K562 (cell line): ENCODE data around the gene NUP153. TPM values are rescaled to one million over a fixed set of nuclear protein-coding genes. Genes with fewer than 3 reads are reported as not detected.
A peak's percentile ranks its signal among the peaks of the same experiment; 100 is the strongest.

Experiments used
- ATAC-seq: fragments of 200-7000 bp; cut with Tn5 transposase; 3 replicates; pipeline ENCODE4 v1.9.1; 2020; ENCODE audit warnings: moderate library complexity
- BruUV-seq: library from RNA; stranded (reverse); fragments of 400-500 nt; replicated peaks from 2 replicates; lab custom pipeline; 2021; lab: Mats Ljungman, UMichigan
- CTCF ChIA-PET: fragments of 300-600 bp; formaldehyde crosslinking; extraction: SDS; loops from one replicate; lab custom pipeline; 2021; ENCODE audit warnings: low intra/inter-chr PET ratio; lab: Yijun Ruan, JAX
- POLR2A ChIA-PET: fragments of 300-600, 350-650 bp; sonication (Branson Sonifier 250); formaldehyde crosslinking; extraction: SDS; loops from one replicate; lab custom pipeline; 2021; ENCODE audit warnings: antibody characterized with exemption, inconsistent platforms; lab: Yijun Ruan, JAX
- DNase-seq, 4 experiments: peaks; one replicate each; pipeline versions ENCODE4 v3.0.0 to v3.0.0-alpha.2; 2011 to 2018; ENCODE audit warnings: low spot score in 3 of 4, mixed read lengths in 3 of 4; ENCODE audit errors: extremely low read depth in 1 of 4
- FAIRE-seq: peaks from 2 replicates; lab custom pipeline; 2011; peaks lifted over from hg19 to GRCh38; lab: Jason Lieb, UNC
- H2AFZ ChIP-seq: 2 replicates; pipeline ENCODE4 v1.6.0; 2011; ENCODE audit warnings: low read depth, low read length, control low read depth, inconsistent platforms
- H3K27ac ChIP-seq: fragments of 200-600 bp; 3 replicates; pipeline ENCODE4 v1.8.0; 2011; ENCODE audit warnings: low read depth, mild to moderate bottlenecking, control low read depth, inconsistent platforms, low read length, moderate library complexity, mixed read lengths; ENCODE audit errors: extremely low read depth
- H3K27me3 ChIP-seq, 2 experiments: fragments of 300-600 bp in 1 of 2; 2 replicates in 1 of 2; 3 replicates in 1 of 2; pipeline versions ENCODE4 v1.6.0 to v1.8.0; 2011; ENCODE audit warnings: inconsistent platforms in 2 of 2, low read length in 2 of 2, mild to moderate bottlenecking in 1 of 2, mixed read lengths in 1 of 2, moderate library complexity in 1 of 2; ENCODE audit not compliant: control insufficient read depth in 2 of 2, insufficient read depth in 2 of 2
- H3K36me3 ChIP-seq: fragments of 300-600 bp; 3 replicates; pipeline ENCODE4 v1.8.0; 2011; ENCODE audit warnings: mild to moderate bottlenecking, low read length, inconsistent platforms; ENCODE audit not compliant: control insufficient read depth, insufficient read depth
- H3K4me1 ChIP-seq, 2 experiments: fragments of 200-600 bp in 1 of 2; replicated peaks in 1 of 2; 2 replicates in 1 of 2; 3 replicates in 1 of 2; pipeline versions ENCODE4 v1.5.1 to v1.8.0; 2011; ENCODE audit warnings: inconsistent platforms in 2 of 2, low read length in 2 of 2, mild to moderate bottlenecking in 1 of 2, mixed read lengths in 1 of 2, moderate library complexity in 1 of 2; ENCODE audit not compliant: control insufficient read depth in 2 of 2, insufficient read depth in 2 of 2
- H3K4me2 ChIP-seq: 2 replicates; pipeline ENCODE4 v1.6.1; 2011; ENCODE audit warnings: low read length, control low read depth, inconsistent platforms, mixed read lengths; ENCODE audit not compliant: insufficient read depth
- H3K4me3 ChIP-seq: fragments of 200-600 bp; sonication (generic), shearing (Covaris generic); 2 replicates; pipeline ENCODE4 v1.5.1; 2016; ENCODE audit warnings: control low read depth, inconsistent platforms
- H3K79me2 ChIP-seq: fragments of 200-600 bp; 3 replicates; pipeline ENCODE4 v1.8.0; 2011; ENCODE audit warnings: low read length, inconsistent platforms; ENCODE audit not compliant: control insufficient read depth, insufficient read depth
- H3K9ac ChIP-seq, 2 experiments: 2 replicates each; pipeline versions ENCODE4 v1.6.0 to v1.6.1; 2011; ENCODE audit warnings: low read depth in 2 of 2, low read length in 2 of 2, control low read depth in 1 of 2, inconsistent platforms in 1 of 2, mild to moderate bottlenecking in 1 of 2, mixed read lengths in 1 of 2; ENCODE audit not compliant: insufficient read depth in 1 of 2
- H3K9me1 ChIP-seq: one replicate; pipeline ENCODE4 v1.6.0; 2011; ENCODE audit warnings: inconsistent platforms, mild to moderate bottlenecking, low read length, moderate library complexity; ENCODE audit not compliant: control insufficient read depth, insufficient read depth
- H3K9me3 ChIP-seq: replicated peaks from 2 replicates; pipeline ENCODE4 v1.5.1; 2011; ENCODE audit warnings: low read depth, low read length, inconsistent platforms; ENCODE audit not compliant: control insufficient read depth, insufficient read depth
- H4K20me1 ChIP-seq: replicated peaks from 2 replicates; pipeline ENCODE4 v1.6.1; 2011; ENCODE audit warnings: low read length, inconsistent platforms, mixed read lengths; ENCODE audit not compliant: control insufficient read depth, insufficient read depth
- BRD4 ChIP-seq: fragments of 200-600 bp; sonication (generic); IDR thresholded peaks from 2 replicates; pipeline ENCODE4 v1.6.1; 2017; ENCODE audit warnings: inconsistent platforms
- CBFA2T3 ChIP-seq: fragments of 450-650 bp; IDR thresholded peaks from 2 replicates; pipeline ENCODE4 v1.6.1; 2017
- ELF4 ChIP-seq: fragments of 450-650 bp; formaldehyde crosslinking; IDR thresholded peaks from 2 replicates; pipeline ENCODE4 v1.4.0; 2022; ENCODE audit warnings: missing genetic modification characterization
- HDGF ChIP-seq: fragments of 450-650 bp; IDR thresholded peaks from 2 replicates; pipeline ENCODE4 v1.6.1; 2016
- ILF3 ChIP-seq: fragments of 450-650 bp; IDR thresholded peaks from 2 replicates; pipeline ENCODE4 v1.6.1; 2018; ENCODE audit warnings: antibody characterized with exemption, mild to moderate bottlenecking, moderate library complexity, borderline replicate concordance
- MXI1 ChIP-seq: IDR thresholded peaks from 2 replicates; pipeline ENCODE4 v1.6.1; 2011; ENCODE audit warnings: low read depth, mild to moderate bottlenecking, improper control_type of control experiment, low read length
- NR3C1 ChIP-seq: sonication (generic); formaldehyde crosslinking; IDR thresholded peaks from 2 replicates; pipeline ENCODE4 v1.8.1; 2022; ENCODE audit warnings: missing genetic modification reagents
- PHB2 ChIP-seq: fragments of 450-650 bp; IDR thresholded peaks from 2 replicates; pipeline ENCODE4 v1.6.1; 2017; ENCODE audit warnings: low read depth
- ZC3H11A ChIP-seq: IDR thresholded peaks from 2 replicates; pipeline ENCODE4 v1.6.1; 2012; ENCODE audit warnings: low read depth, low read length, improper control_type of control experiment
- ZKSCAN3 ChIP-seq: fragments of 250-450 bp; sonication (Bioruptor Pico); IDR thresholded peaks from 2 replicates; pipeline ENCODE4 v1.4.0; 2020
- ZKSCAN8 ChIP-seq: fragments of 200-800 bp; sonication (Bioruptor generic); IDR thresholded peaks from 2 replicates; pipeline ENCODE4 v1.6.1; 2016; ENCODE audit warnings: missing genetic modification characterization, missing compliant biosample characterization
- ZNF124 ChIP-seq: sonication (generic); formaldehyde crosslinking; IDR thresholded peaks from 2 replicates; pipeline ENCODE4 v1.8.1; 2022; ENCODE audit warnings: missing genetic modification reagents
- ZNF445 ChIP-seq: fragments of 250-450 bp; sonication (Bioruptor Pico); IDR thresholded peaks from 2 replicates; pipeline ENCODE4 v1.4.0; 2020; ENCODE audit warnings: low read depth, mild to moderate bottlenecking, moderate library complexity
- ZNF561 ChIP-seq: fragments of 450-650 bp; formaldehyde crosslinking; conservative IDR thresholded peaks from 2 replicates; pipeline ENCODE4 v1.4.0; 2020; ENCODE audit warnings: mild to moderate bottlenecking, moderate library complexity
- WGBS: fragments of 100-300 bp; shearing (Covaris generic); methylation state at CpG from one replicate; pipeline ENCODE4 v1.1.6; 2016; ENCODE audit warnings: low coverage, mixed read lengths; ENCODE audit not compliant: insufficient coverage; ENCODE audit errors: missing lambda C conversion rate; 5-methylcytosine and 5-hydroxymethylcytosine counted together
- in situ Hi-C: fragments of 300-500 bp; cut with MboI; formaldehyde crosslinking; loops from 4 replicates; pipeline ENCODE4 v1.15.0; 2018; ENCODE audit warnings: inconsistent platforms, mixed read lengths
- intact Hi-C: fragments of 100-400 bp; cut with micrococcal nuclease; formaldehyde crosslinking; loops from 2 replicates; pipeline ENCODE4 v1.14.2; 2022
- polyA plus RNA-seq, 8 experiments: library from polyadenylated mRNA; depleted of rRNA in 4 of 8; stranded (reverse) in 5 of 8; unstranded in 3 of 8; fragments of >200 nt; fragmentation: Nextera tagmentation in 2 of 8; fragmentation: Illumina TruSeq in 1 of 8; extraction: Ambion mirVana in 2 of 8; extraction: Trizol in 1 of 8; gene quantifications; 2 replicates each; pipeline versions ENCODE4 v1.2.1 to v1.2.3, GENCODE V29; 2011 to 2014; ENCODE audit warnings: inconsistent platforms in 1 of 8, missing spikeins in 1 of 8
- total RNA-seq, 7 experiments: library from RNA; depleted of rRNA in 6 of 7; stranded (reverse); fragments of >200 nt in 6 of 7; fragmentation: Illumina TruSeq in 2 of 7; extraction: Trizol in 2 of 7; gene quantifications; 2 replicates each; pipeline versions ENCODE4 v1.2.1 to v1.2.3, GENCODE V29; 2011 to 2021; ENCODE audit warnings: low replicate concordance in 1 of 7
- TF ChIP-seq, protein P1 (sequence below), 2 experiments: fragments of 450-650 bp in 1 of 2; sonication (generic) in 1 of 2; formaldehyde crosslinking in 1 of 2; IDR thresholded peaks in 1 of 2; conservative IDR thresholded peaks in 1 of 2; 2 replicates each; pipeline versions ENCODE4 v1.6.1 to v1.8.1; 2016 to 2023; ENCODE audit warnings: mild to moderate bottlenecking in 2 of 2, moderate library complexity in 2 of 2, inconsistent platforms in 1 of 2, missing genetic modification reagents in 1 of 2
- TF ChIP-seq, protein P2 (sequence below): sonication (generic); formaldehyde crosslinking; IDR thresholded peaks from 2 replicates; pipeline ENCODE4 v1.8.0; 2023; ENCODE audit warnings: missing genetic modification reagents, mild to moderate bottlenecking, borderline replicate concordance
- TF ChIP-seq, protein P3 (sequence below): fragments of 450-650 bp; IDR thresholded peaks from 2 replicates; pipeline ENCODE4 v1.6.1; 2017; ENCODE audit warnings: antibody characterized with exemption

NUP153 gene
- total and polyA plus RNA-seq, 9 of the 15 experiments (the other 6 are each of a cell fraction or from before 2014, with no cell fraction given) = 21.9 to 110 (median 84.8) TPM

GRCh38 chr6:17663226-17663625 lies 43.5 kb downstream of the NUP153 start:
- Histone ChIP-seq H3K27me3 (no peaks in the 10 kb centered on the region), H2AFZ (no peak overlapping the region), H4K20me1 (no peaks in the 10 kb centered on the region; the same call in 1 of the 2 replicates), H3K27ac (no peak overlapping the region), H3K36me3 (peaks cover 93% of the 10 kb centered on the region), H3K4me3 (no peak overlapping the region), H3K9ac (no peak overlapping the region), H3K79me2 (peaks cover 73% of the 10 kb centered on the region), H3K9me3 (no peaks in the 10 kb centered on the region), H3K9me1 (no peaks in the 10 kb centered on the region), H3K4me2 (no peak overlapping the region), H3K4me1 (no peaks in the 10 kb centered on the region; a peak in 1 of 5 replicates)
- WGBS = 66% methylated on average over 4 of the region's 4 CpGs
- ChIA-PET POLR2A (interaction anchor here (0.5 kb wide), 1 partner anchor 33 kb away, joined by 3 read pairs; no protein-coding TSS in a partner anchor), CTCF (interaction anchor here (0.5 kb wide), 1 partner anchor 19 kb away, joined by 4 read pairs; no protein-coding TSS in a partner anchor)
- in situ Hi-C loops (no loop called here), intact Hi-C loops (no loop called here)
- no TSS peak for BruUV-seq
- FAIRE-seq (no peak), ATAC-seq (peak; percentile 40), DNase-seq (peak in 1 of 4 experiments; percentile 40)
- TF ChIP-seq NR3C1 (CRISPR knock-in tag) (no peak), ZNF445 (CRISPR knock-in tag) (no peak), BRD4 (no peak), ELF4 (CRISPR knock-in tag) (0 out of 2 replicates have a peak, but pooled peaks have one; percentile 23), CBFA2T3 (peak; percentile 31), ZNF561 (no peak), HDGF (no peak), ILF3 (no peak), MXI1 (no peak), ZKSCAN8 (CRISPR knock-in tag) (no peak), ZKSCAN3 (no peak), ZNF124 (CRISPR knock-in tag) (no peak), PHB2 (no peak), ZC3H11A (no peak)
- TF ChIP-seq, protein P1, sequence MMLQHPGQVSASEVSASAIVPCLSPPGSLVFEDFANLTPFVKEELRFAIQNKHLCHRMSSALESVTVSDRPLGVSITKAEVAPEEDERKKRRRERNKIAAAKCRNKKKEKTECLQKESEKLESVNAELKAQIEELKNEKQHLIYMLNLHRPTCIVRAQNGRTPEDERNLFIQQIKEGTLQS (IDR thresholded peaks at IDR 0.05) = no peak
- TF ChIP-seq, protein P1 (CRISPR knock-in tag; conservative IDR thresholded peaks at IDR 0.05) = no peak
- TF ChIP-seq, protein P2, sequence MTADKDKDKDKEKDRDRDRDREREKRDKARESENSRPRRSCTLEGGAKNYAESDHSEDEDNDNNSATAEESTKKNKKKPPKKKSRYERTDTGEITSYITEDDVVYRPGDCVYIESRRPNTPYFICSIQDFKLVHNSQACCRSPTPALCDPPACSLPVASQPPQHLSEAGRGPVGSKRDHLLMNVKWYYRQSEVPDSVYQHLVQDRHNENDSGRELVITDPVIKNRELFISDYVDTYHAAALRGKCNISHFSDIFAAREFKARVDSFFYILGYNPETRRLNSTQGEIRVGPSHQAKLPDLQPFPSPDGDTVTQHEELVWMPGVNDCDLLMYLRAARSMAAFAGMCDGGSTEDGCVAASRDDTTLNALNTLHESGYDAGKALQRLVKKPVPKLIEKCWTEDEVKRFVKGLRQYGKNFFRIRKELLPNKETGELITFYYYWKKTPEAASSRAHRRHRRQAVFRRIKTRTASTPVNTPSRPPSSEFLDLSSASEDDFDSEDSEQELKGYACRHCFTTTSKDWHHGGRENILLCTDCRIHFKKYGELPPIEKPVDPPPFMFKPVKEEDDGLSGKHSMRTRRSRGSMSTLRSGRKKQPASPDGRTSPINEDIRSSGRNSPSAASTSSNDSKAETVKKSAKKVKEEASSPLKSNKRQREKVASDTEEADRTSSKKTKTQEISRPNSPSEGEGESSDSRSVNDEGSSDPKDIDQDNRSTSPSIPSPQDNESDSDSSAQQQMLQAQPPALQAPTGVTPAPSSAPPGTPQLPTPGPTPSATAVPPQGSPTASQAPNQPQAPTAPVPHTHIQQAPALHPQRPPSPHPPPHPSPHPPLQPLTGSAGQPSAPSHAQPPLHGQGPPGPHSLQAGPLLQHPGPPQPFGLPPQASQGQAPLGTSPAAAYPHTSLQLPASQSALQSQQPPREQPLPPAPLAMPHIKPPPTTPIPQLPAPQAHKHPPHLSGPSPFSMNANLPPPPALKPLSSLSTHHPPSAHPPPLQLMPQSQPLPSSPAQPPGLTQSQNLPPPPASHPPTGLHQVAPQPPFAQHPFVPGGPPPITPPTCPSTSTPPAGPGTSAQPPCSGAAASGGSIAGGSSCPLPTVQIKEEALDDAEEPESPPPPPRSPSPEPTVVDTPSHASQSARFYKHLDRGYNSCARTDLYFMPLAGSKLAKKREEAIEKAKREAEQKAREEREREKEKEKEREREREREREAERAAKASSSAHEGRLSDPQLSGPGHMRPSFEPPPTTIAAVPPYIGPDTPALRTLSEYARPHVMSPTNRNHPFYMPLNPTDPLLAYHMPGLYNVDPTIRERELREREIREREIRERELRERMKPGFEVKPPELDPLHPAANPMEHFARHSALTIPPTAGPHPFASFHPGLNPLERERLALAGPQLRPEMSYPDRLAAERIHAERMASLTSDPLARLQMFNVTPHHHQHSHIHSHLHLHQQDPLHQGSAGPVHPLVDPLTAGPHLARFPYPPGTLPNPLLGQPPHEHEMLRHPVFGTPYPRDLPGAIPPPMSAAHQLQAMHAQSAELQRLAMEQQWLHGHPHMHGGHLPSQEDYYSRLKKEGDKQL (CRISPR knock-in tag) = no peak
- TF ChIP-seq, protein P3, sequence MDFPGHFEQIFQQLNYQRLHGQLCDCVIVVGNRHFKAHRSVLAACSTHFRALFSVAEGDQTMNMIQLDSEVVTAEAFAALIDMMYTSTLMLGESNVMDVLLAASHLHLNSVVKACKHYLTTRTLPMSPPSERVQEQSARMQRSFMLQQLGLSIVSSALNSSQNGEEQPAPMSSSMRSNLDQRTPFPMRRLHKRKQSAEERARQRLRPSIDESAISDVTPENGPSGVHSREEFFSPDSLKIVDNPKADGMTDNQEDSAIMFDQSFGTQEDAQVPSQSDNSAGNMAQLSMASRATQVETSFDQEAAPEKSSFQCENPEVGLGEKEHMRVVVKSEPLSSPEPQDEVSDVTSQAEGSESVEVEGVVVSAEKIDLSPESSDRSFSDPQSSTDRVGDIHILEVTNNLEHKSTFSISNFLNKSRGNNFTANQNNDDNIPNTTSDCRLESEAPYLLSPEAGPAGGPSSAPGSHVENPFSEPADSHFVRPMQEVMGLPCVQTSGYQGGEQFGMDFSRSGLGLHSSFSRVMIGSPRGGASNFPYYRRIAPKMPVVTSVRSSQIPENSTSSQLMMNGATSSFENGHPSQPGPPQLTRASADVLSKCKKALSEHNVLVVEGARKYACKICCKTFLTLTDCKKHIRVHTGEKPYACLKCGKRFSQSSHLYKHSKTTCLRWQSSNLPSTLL = no peak
